HG03095 (cell line): ENCODE results near the gene HSD17B13.

Experiments
- ATAC-seq: cut with Tn5 transposase; IDR thresholded peaks from one replicate; pipeline ENCODE4 v1.9.1; 2021; ENCODE audit warnings: moderate library complexity; ENCODE audit not compliant: unreplicated experiment

HSD17B13 gene

DNA sequence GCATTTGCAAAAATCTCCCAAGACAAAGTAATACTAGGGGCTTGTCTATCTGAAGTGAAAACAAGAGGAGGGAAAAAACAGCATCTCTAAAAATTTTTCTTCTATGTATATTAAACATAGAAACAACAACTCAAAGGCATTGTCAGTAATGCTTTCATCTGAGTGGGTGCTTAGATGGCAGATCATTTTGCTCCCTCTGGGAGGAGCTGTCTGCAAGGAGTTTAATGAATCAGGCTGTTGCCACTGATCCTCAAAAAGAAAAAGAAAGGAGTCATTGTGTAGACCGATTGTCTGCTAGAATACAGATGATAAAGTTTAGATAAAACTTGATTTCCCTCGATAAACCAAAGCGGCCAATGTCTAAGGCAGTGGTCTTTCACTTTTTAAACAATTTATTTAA lies 52.5 kb downstream of the HSD17B13 start:
- no peak for ATAC-seq

DNA sequence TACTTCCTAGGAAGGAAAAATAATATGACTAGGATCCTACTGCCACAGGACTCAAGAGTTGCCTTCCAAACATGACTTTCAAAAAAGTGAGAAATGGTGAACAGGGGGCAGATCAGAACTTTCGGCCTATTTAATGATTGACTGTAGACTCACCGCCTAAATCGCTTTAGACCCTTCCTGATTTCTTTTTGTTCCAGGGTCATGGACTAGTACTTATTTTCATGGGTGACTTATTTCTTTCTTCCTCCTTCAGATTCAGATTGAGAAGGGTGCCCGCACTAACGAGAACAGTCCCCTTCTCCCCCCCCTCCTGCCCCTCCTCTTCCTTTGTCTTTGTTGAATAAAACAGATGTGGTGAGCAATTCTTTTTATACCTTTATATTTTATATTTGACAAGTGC lies 54.3 kb downstream of the HSD17B13 start:
- ATAC-seq, result no peak

- ATAC-seq, result no peak
Observed at GRCh38 chr4:87266986-87267385, 55.7 kb downstream of the HSD17B13 start.

DNA sequence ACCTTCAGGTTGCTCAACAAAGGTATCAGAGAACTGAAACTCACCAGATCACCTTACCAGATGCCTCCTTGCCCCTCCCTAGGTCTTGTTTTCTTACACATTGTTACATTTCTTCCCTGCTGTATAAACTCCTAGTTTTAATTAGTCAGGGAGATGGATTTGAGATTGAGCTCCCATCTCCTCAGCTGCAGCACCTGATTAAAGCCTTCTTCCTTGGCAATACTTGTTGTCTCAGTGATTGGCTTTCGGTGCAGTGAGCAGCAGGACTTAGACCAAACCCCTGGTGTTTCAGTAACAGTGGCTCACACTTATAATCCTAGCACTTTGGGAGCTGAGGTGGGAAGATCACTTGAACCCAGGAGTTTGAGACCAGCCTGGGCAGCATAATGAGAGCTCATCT lies 59.8 kb downstream of the HSD17B13 start:
- no peak for ATAC-seq

- no peak for ATAC-seq
Observed at GRCh38 chr4:87260477-87260876, 62.2 kb downstream of the HSD17B13 start.

- no peak for ATAC-seq
Observed at GRCh38 chr4:87258677-87259076, 64.0 kb downstream of the HSD17B13 start.

DNA sequence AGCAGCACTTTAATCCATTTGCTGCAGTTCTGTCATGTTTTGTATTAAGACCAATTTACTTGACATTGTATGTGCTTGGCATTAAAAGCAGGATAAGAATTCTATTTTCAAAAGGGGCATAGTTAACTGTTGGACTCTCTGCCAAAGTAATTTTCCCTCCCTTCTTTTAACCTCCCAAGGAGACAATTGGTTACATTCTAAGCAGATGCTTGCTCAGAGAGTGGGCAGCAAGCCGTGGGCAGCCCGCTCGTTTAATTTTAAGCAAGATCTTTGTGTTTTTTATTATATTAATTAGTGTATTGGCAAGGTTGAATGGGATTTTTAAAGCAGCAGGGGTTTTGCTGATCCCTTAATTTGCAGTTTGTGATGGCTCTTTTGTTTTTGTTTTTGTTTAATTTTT lies 65.2 kb downstream of the HSD17B13 start:
- no peak for ATAC-seq

DNA sequence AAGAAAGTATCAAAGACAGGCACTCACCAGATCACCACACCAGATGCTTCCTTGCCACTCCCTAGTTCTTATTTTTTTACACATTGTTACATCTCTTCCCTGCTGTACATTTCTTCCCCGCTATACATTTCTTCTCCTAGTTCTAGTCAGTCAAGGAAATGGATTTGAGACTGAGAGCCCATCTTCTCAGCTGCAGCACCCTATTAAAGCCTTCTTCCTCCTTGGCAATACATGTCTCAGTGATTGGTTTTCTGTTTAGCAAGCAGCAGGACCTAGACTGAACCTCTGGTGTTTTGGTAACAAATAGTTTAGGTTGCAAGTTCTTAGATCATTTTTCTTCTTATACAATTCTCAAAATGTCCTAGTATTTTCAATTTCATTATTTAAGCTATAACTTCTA lies 66.9 kb downstream of the HSD17B13 start:
- ATAC-seq, result no peak
